IgD-negative memory B cell (primary cell): ENCODE results near the gene UBE2M. TPM values are rescaled to one million over a fixed set of nuclear protein-coding genes. Genes with fewer than 3 reads are reported as not detected.
"Not testable (repeated sequence)": the region's sequence is repeated elsewhere in the genome, so short reads cannot be mapped to it uniquely, and the experiment has no call there.

Experiments used
- H3K27ac Mint-ChIP-seq, 3 donors: one replicate each; pipeline ENCODE4 v1.8.0; 2020 to 2022; ENCODE audit warnings: mild to moderate bottlenecking in 3 of 3, mixed read lengths in 3 of 3, moderate library complexity in 1 of 3
- H3K27me3 Mint-ChIP-seq: one replicate; pipeline ENCODE4 v1.8.0; 2021; ENCODE audit warnings: mixed read lengths
- H3K36me3 Mint-ChIP-seq: one replicate; pipeline ENCODE4 v1.8.0; 2020; ENCODE audit warnings: mild to moderate bottlenecking, mixed read lengths
- H3K4me1 Mint-ChIP-seq, 3 donors: one replicate each; pipeline ENCODE4 v1.8.0; 2020 to 2022; ENCODE audit warnings: mixed read lengths in 3 of 3, mild to moderate bottlenecking in 1 of 3
- H3K4me3 Mint-ChIP-seq, 4 donors: one replicate each; pipeline ENCODE4 v1.8.0; 2020 to 2022; ENCODE audit warnings: mild to moderate bottlenecking in 4 of 4, mixed read lengths in 4 of 4, moderate library complexity in 3 of 4
- H3K9me3 Mint-ChIP-seq, 3 donors: one replicate each; pipeline ENCODE4 v1.8.0; 2020 to 2021; ENCODE audit warnings: mixed read lengths in 3 of 3, mild to moderate bottlenecking in 1 of 3
- polyA plus RNA-seq: library from polyadenylated mRNA; unstranded; fragments of 300-500 nt; fragmentation: Illumina TruSeq; gene quantifications from one replicate; pipeline ENCODE4 v1.2.3, GENCODE V29; 2021

UBE2M gene
- polyA plus RNA-seq, 1 donor from 2014 or later: 10.0 TPM

- Mint-ChIP-seq H3K4me1 (peaks cover 19 to 25% (median 20%) of the 10 kb centered on the region in 3 donors), H3K36me3 (peaks cover 7% of the 10 kb centered on the region), H3K27ac (peak within 1 kb of the TSS; percentile 98 to 100 (median 99)), H3K27me3 (peaks cover 4% of the 10 kb centered on the region), H3K9me3 (no peaks in the 10 kb centered on the region), H3K4me3 (peak within 1 kb of the TSS; percentile 96 to 99 (median 98))
These were observed 14.4 kb downstream of the UBE2M start, which contains the start of gene TRIM28 for GRCh38 chr19:58543826-58544590. Gene TRIM28 (plus strand): TSS chr19:58544064. CDS start chr19:58544758, 694 bp downstream.

GRCh38 chr19:58542641-58543372, 15.6 kb downstream of the UBE2M start:
- H3K27ac Mint-ChIP-seq, H3K36me3 Mint-ChIP-seq, H3K27me3 Mint-ChIP-seq, H3K9me3 Mint-ChIP-seq: not testable (repeated sequence)
- H3K4me1 Mint-ChIP-seq: peaks cover 22 to 25% (median 24%) of the 10 kb centered on the region in 3 donors
- peak overlapping the region in 3 of 4 donors; percentile 8 to 79 (median 43) for H3K4me3 Mint-ChIP-seq

- peak overlapping the region in 1 of 4 donors; percentile 68 for H3K4me3 Mint-ChIP-seq
- H3K27ac Mint-ChIP-seq: peak overlapping the region in 1 of 3 donors; percentile 10
- not testable (repeated sequence) for H3K9me3 Mint-ChIP-seq, H3K36me3 Mint-ChIP-seq
- H3K4me1 Mint-ChIP-seq: peaks cover 7 to 15% (median 9%) of the 10 kb centered on the region in 3 donors
- H3K27me3 Mint-ChIP-seq: peaks cover 16% of the 10 kb centered on the region
These were observed 19.2 kb downstream of the UBE2M start for GRCh38 chr19:58539169-58539559.

GRCh38 chr19:58538257-58539168, 19.9 kb downstream of the UBE2M start:
- Mint-ChIP-seq H3K9me3 (no peaks in the 10 kb centered on the region), H3K4me1 (peaks cover under 1 to 13% (median 4%) of the 10 kb centered on the region in 3 donors), H3K4me3 (peak overlapping the region; percentile 41 to 87 (median 64)), H3K27ac (peak overlapping the region in 1 of 3 donors; percentile 10), H3K36me3 (peaks cover 2% of the 10 kb centered on the region), H3K27me3 (peaks cover 15% of the 10 kb centered on the region)

- H3K4me3 Mint-ChIP-seq: peak overlapping the region; percentile 41 to 87 (median 58)
- peaks cover 17% of the 10 kb centered on the region for H3K27me3 Mint-ChIP-seq
- no peaks in the 10 kb centered on the region for H3K9me3 Mint-ChIP-seq
- H3K36me3 Mint-ChIP-seq: no peaks in the 10 kb centered on the region
- peak overlapping the region in 1 of 3 donors; percentile 28 for H3K27ac Mint-ChIP-seq
- peaks cover 0 to 14% (median 2%) of the 10 kb centered on the region in 3 donors for H3K4me1 Mint-ChIP-seq
These were observed 21.3 kb downstream of the UBE2M start for GRCh38 chr19:58536852-58537798.

GRCh38 chr19:58535857-58536256, 22.6 kb downstream of the UBE2M start:
- Mint-ChIP-seq H3K27me3 (peaks cover 17% of the 10 kb centered on the region), H3K9me3 (no peaks in the 10 kb centered on the region), H3K36me3 (no peaks in the 10 kb centered on the region), H3K27ac (no peak overlapping the region), H3K4me3 (no peak overlapping the region), H3K4me1 (peaks cover 8 to 23% (median 10%) of the 10 kb centered on the region in 3 donors)

GRCh38 chr19:58531034-58531840, 27.2 kb downstream of the UBE2M start:
- Mint-ChIP-seq H3K36me3 (peaks cover 2% of the 10 kb centered on the region), H3K27me3 (peaks cover 5% of the 10 kb centered on the region), H3K27ac (no peak overlapping the region), H3K4me1 (peaks cover 9 to 20% (median 10%) of the 10 kb centered on the region in 3 donors), H3K4me3 (peak overlapping the region in 3 of 4 donors; percentile 37 to 65 (median 38)), H3K9me3 (no peaks in the 10 kb centered on the region)

- peaks cover 5% of the 10 kb centered on the region for H3K27me3 Mint-ChIP-seq
- peaks cover 9 to 17% (median 10%) of the 10 kb centered on the region in 3 donors for H3K4me1 Mint-ChIP-seq
These were observed 29.0 kb downstream of the UBE2M start for GRCh38 chr19:58529405-58529804.

GRCh38 chr19:58522709-58523108, 35.7 kb downstream of the UBE2M start:
- H3K9me3 Mint-ChIP-seq: peaks cover 0 to 2% (median 0%) of the 10 kb centered on the region in 3 donors
- H3K27ac Mint-ChIP-seq: peak overlapping the region in 2 of 3 donors; percentile 50 to 77
- peak overlapping the region in 1 of 4 donors; percentile 68 for H3K4me3 Mint-ChIP-seq
- H3K27me3 Mint-ChIP-seq: peaks cover 2% of the 10 kb centered on the region
- H3K4me1 Mint-ChIP-seq: peaks cover 17 to 20% (median 17%) of the 10 kb centered on the region in 3 donors
- peaks cover 2% of the 10 kb centered on the region for H3K36me3 Mint-ChIP-seq

More at GRCh38 chr19:58529405-58529804, 29.0 kb downstream of the UBE2M start:
- Mint-ChIP-seq H3K36me3 (peaks cover 2% of the 10 kb centered on the region), H3K9me3 (no peaks in the 10 kb centered on the region), H3K4me3 (no peak overlapping the region), H3K27ac (no peak overlapping the region)

- peak overlapping the region in 1 of 3 donors; percentile 57 for H3K27ac Mint-ChIP-seq
- no peaks in the 10 kb centered on the region for H3K36me3 Mint-ChIP-seq
- H3K27me3 Mint-ChIP-seq: peaks cover 2% of the 10 kb centered on the region
- H3K4me3 Mint-ChIP-seq: peak overlapping the region in 3 of 4 donors; percentile 39 to 69 (median 52)
- H3K9me3 Mint-ChIP-seq: peaks cover 0 to 2% (median 0%) of the 10 kb centered on the region in 3 donors
- peaks cover 17 to 20% (median 17%) of the 10 kb centered on the region in 3 donors for H3K4me1 Mint-ChIP-seq
These were observed 36.8 kb downstream of the UBE2M start for GRCh38 chr19:58521651-58522050.

GRCh38 chr19:58520257-58520599, 38.2 kb downstream of the UBE2M start:
- H3K27ac Mint-ChIP-seq: peak overlapping the region; percentile 97 to 98 (median 97)
- H3K9me3 Mint-ChIP-seq: peaks cover 0 to 2% (median 0%) of the 10 kb centered on the region in 3 donors
- no peaks in the 10 kb centered on the region for H3K36me3 Mint-ChIP-seq
- peaks cover 20 to 23% (median 22%) of the 10 kb centered on the region in 3 donors for H3K4me1 Mint-ChIP-seq
- H3K4me3 Mint-ChIP-seq: peak overlapping the region; percentile 95 to 99 (median 98)
- peaks cover 2% of the 10 kb centered on the region for H3K27me3 Mint-ChIP-seq

GRCh38 chr19:58519355-58520256, 38.8 kb downstream of the UBE2M start, which contains the start of gene ZBTB45:
Gene ZBTB45 (minus strand): TSS chr19:58519810. CDS start chr19:58517673, 2,137 bp downstream.
- Mint-ChIP-seq H3K27ac (peak within 1 kb of the TSS; percentile 97 to 98 (median 97)), H3K27me3 (peaks cover 2% of the 10 kb centered on the region), H3K4me3 (peak within 1 kb of the TSS; percentile 95 to 99 (median 98)), H3K9me3 (peaks cover 0 to 2% (median 0%) of the 10 kb centered on the region in 3 donors), H3K36me3 (peaks cover 3% of the 10 kb centered on the region), H3K4me1 (peaks cover 20 to 26% (median 23%) of the 10 kb centered on the region in 3 donors)
